Nephron progenitor cell (in vitro differentiated cells): ENCODE results near the gene SF3A2.
"Not testable (repeated sequence)": the region's sequence is repeated elsewhere in the genome, so short reads cannot be mapped to it uniquely, and the experiment has no call there.

Experiments used
- DNase-seq: peaks from one replicate; pipeline ENCODE4 v3.0.0; 2021
- H3K27ac Mint-ChIP-seq: 2 replicates; pipeline ENCODE4 v1.8.0; 2021; ENCODE audit warnings: mild to moderate bottlenecking, moderate library complexity, mixed read lengths
- H3K27me3 Mint-ChIP-seq: 2 replicates; pipeline ENCODE4 v1.8.0; 2021; ENCODE audit warnings: mild to moderate bottlenecking, low read depth, mixed read lengths; ENCODE audit not compliant: poor library complexity
- H3K36me3 Mint-ChIP-seq: 2 replicates; pipeline ENCODE4 v1.8.0; 2021; ENCODE audit warnings: low read depth, mixed read lengths
- H3K4me1 Mint-ChIP-seq: 2 replicates; pipeline ENCODE4 v1.8.0; 2021; ENCODE audit warnings: mixed read lengths
- H3K4me3 Mint-ChIP-seq: 2 replicates; pipeline ENCODE4 v1.8.0; 2021; ENCODE audit warnings: mild to moderate bottlenecking, moderate library complexity, mixed read lengths
- H3K9me3 Mint-ChIP-seq: 2 replicates; pipeline ENCODE4 v1.8.0; 2021; ENCODE audit warnings: mild to moderate bottlenecking, moderate library complexity, mixed read lengths
- CTCF ChIP-seq: fragments of 200-600 bp; sonication (generic); IDR thresholded peaks from 2 replicates; pipeline ENCODE4 v1.5.0; 2021; ENCODE audit warnings: antibody characterized with exemption

The SF3A2 gene

GRCh38 chr19:2197270-2197669, 39.4 kb upstream of the SF3A2 start:
- Mint-ChIP-seq H3K27me3 (no peaks in the 10 kb centered on the region), H3K9me3 (no peaks in the 10 kb centered on the region), H3K4me1 (peaks cover 8% of the 10 kb centered on the region), H3K36me3 (peaks cover 19% of the 10 kb centered on the region), H3K27ac (peak overlapping the region; percentile 54), H3K4me3 (no peak overlapping the region)
- no peak for TF ChIP-seq CTCF
- no peak for DNase-seq

- Mint-ChIP-seq H3K9me3 (no peaks in the 10 kb centered on the region), H3K4me1 (peaks cover 8% of the 10 kb centered on the region), H3K4me3 (no peak overlapping the region), H3K27me3 (no peaks in the 10 kb centered on the region), H3K36me3 (peaks cover 13% of the 10 kb centered on the region), H3K27ac (peak overlapping the region; percentile 99)
- TF ChIP-seq CTCF = no peak
- DNase-seq = no peak
These were observed 38.3 kb upstream of the SF3A2 start for GRCh38 chr19:2198317-2198716.

- no peaks in the 10 kb centered on the region for H3K9me3 Mint-ChIP-seq
- DNase-seq = peak; percentile 55
- peaks cover 14% of the 10 kb centered on the region for H3K36me3 Mint-ChIP-seq
- H3K27me3 Mint-ChIP-seq = no peaks in the 10 kb centered on the region
- H3K4me1 Mint-ChIP-seq = peaks cover 8% of the 10 kb centered on the region
- H3K27ac Mint-ChIP-seq = peak overlapping the region; percentile 99
- peak; percentile 54 for TF ChIP-seq CTCF
- H3K4me3 Mint-ChIP-seq = no peak overlapping the region
These were observed 37.4 kb upstream of the SF3A2 start for GRCh38 chr19:2199215-2199614.

GRCh38 chr19:2199861-2200623, 36.6 kb upstream of the SF3A2 start:
- H3K36me3 Mint-ChIP-seq = peaks cover 17% of the 10 kb centered on the region
- peak overlapping the region; percentile 91 for H3K27ac Mint-ChIP-seq
- no peak overlapping the region for H3K4me3 Mint-ChIP-seq
- peaks cover 8% of the 10 kb centered on the region for H3K4me1 Mint-ChIP-seq
- H3K9me3 Mint-ChIP-seq = no peaks in the 10 kb centered on the region
- DNase-seq = no peak
- no peaks in the 10 kb centered on the region for H3K27me3 Mint-ChIP-seq
- no peak for TF ChIP-seq CTCF

GRCh38 chr19:2200624-2201294, 35.9 kb upstream of the SF3A2 start:
- Mint-ChIP-seq H3K27ac (peak overlapping the region; percentile 94), H3K36me3 (peaks cover 23% of the 10 kb centered on the region)
- not testable (repeated sequence) for H3K4me3 Mint-ChIP-seq, H3K9me3 Mint-ChIP-seq, H3K4me1 Mint-ChIP-seq, DNase-seq, H3K27me3 Mint-ChIP-seq

- Mint-ChIP-seq H3K9me3 (no peaks in the 10 kb centered on the region), H3K27me3 (no peaks in the 10 kb centered on the region), H3K27ac (peak overlapping the region; percentile 94), H3K4me3 (no peak overlapping the region), H3K36me3 (peaks cover 24% of the 10 kb centered on the region), H3K4me1 (peaks cover 8% of the 10 kb centered on the region)
- no peak for DNase-seq
- no peak for TF ChIP-seq CTCF
These were observed 35.0 kb upstream of the SF3A2 start for GRCh38 chr19:2201473-2202148.
